Spleen (tissue), 7 donors: ENCODE measurements around the gene NCSTN.

Source experiments
- CTCF ChIP-seq, 11 experiments: fragments of 200-600 bp in 7 of 11; fragments of 450-650 bp in 4 of 11; sonication (generic) in 4 of 11; IDR thresholded peaks in 8 of 11; conservative IDR thresholded peaks in 3 of 11; 1 replicate in 7 of 11; 2 replicates in 4 of 11; pipeline versions ENCODE4 v1.4.0 to v1.8.0; 2016 to 2021; ENCODE audit warnings: antibody characterized with exemption in 11 of 11, inconsistent platforms in 4 of 11, mild to moderate bottlenecking in 1 of 11
- POLR2A ChIP-seq, 3 donors: fragments of 450-650 bp; IDR thresholded peaks; one replicate each; pipeline ENCODE4 v1.5.1; 2017; ENCODE audit warnings: antibody characterized with exemption in 3 of 3, mild to moderate bottlenecking in 1 of 3
- POLR2AphosphoS5 ChIP-seq, 3 donors: sonication (generic); formaldehyde crosslinking; IDR thresholded peaks; one replicate each; pipeline ENCODE4 v1.5.1; 2017; ENCODE audit warnings: antibody characterized with exemption in 3 of 3
- donor health status: DM: no; HTN: no; CAD: no; lungs with moderate emphysema.
- donor health status: DM: no; HTN: no; CAD: no.
- donor health status: DM: no; HTN: no; CAD: no.

DNA sequence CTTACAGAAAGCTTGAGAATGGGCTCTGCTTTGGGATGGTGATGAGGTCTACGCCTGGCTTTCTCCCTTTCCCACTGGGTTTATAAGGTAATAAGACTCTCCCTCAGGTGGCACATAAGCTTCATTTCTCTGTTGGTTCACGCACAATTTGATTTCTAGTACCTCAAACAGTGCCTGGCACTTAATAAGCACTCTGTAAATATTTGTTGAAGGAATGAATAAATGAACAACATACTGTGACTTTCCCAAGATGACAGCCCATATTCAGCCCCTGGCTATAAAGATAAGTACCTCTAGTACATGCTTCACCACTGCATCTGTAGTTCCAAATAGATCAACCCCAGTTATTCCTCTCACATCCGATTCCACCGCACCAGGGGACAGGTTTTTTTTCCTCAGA is 17.9 kb upstream of the NCSTN start:
- TF ChIP-seq CTCF (IDR thresholded peaks at IDR 0.05 in 8 of 11, conservative IDR thresholded peaks at IDR 0.05 in 3 of 11), result no peak
- no peak for TF ChIP-seq POLR2A (IDR thresholded peaks at IDR 0.05)
- no peak for TF ChIP-seq POLR2AphosphoS5 (IDR thresholded peaks at IDR 0.05)
